CD4-positive, alpha-beta T cell (primary cell): ENCODE measurements around the gene SUPT16H. TPM values are rescaled to one million over a fixed set of nuclear protein-coding genes. Genes with fewer than 3 reads are reported as not detected.

Experiments
- ATAC-seq: fragments of 200-7000 bp; cut with Tn5 transposase; one replicate; pipeline ENCODE4 v1.10.0; 2022; ENCODE audit warnings: mild to moderate bottlenecking; ENCODE audit not compliant: poor library complexity
- CTCF ChIA-PET: fragments of 350-600 bp; sonication (Branson Sonifier 250); formaldehyde crosslinking; loops from one replicate; lab custom pipeline; 2021; ENCODE audit warnings: antibody characterized with exemption, inconsistent platforms; lab: Charles Lee
- POLR2A ChIA-PET: fragments of 350-600 bp; sonication (Branson Sonifier 250); formaldehyde crosslinking; loops from one replicate; lab custom pipeline; 2021; ENCODE audit warnings: antibody characterized with exemption, inconsistent platforms; lab: Charles Lee
- DNase-seq, 14 experiments: peaks; one replicate each; pipeline ENCODE4 v3.0.0-alpha.2; 2013 to 2020; ENCODE audit warnings: mixed read lengths in 2 of 14
- H3K27ac ChIP-seq, 2 donors: one replicate each; pipeline versions ENCODE4 v1.5.1 to v1.7.0; 2013; ENCODE audit warnings: low read length in 2 of 2, low read depth in 1 of 2, mild to moderate bottlenecking in 1 of 2
- H3K27me3 ChIP-seq, 2 experiments: 1 replicate in 1 of 2; 2 replicates in 1 of 2; pipeline versions ENCODE4 v1.6.1 to v1.7.0; 2013; ENCODE audit warnings: low read length in 2 of 2, control low read depth in 1 of 2, mild to moderate bottlenecking in 1 of 2, moderate library complexity in 1 of 2; ENCODE audit not compliant: insufficient read depth in 2 of 2, control insufficient read depth in 1 of 2
- H3K36me3 ChIP-seq: one replicate; pipeline ENCODE4 v1.6.1; 2013; ENCODE audit warnings: low read length, control low read depth; ENCODE audit not compliant: insufficient read depth
- H3K4me1 ChIP-seq: one replicate; pipeline ENCODE4 v1.6.1; 2013; ENCODE audit warnings: low read length, control low read depth; ENCODE audit not compliant: insufficient read depth
- H3K4me3 ChIP-seq: one replicate; pipeline ENCODE4 v1.5.1; 2013; ENCODE audit warnings: mild to moderate bottlenecking, low read length, moderate library complexity
- H3K9me3 ChIP-seq, 2 experiments: 1 replicate in 1 of 2; 2 replicates in 1 of 2; pipeline versions ENCODE4 v1.6.1 to v1.7.0; 2013; ENCODE audit warnings: low read length in 2 of 2, mild to moderate bottlenecking in 2 of 2, control low read depth in 1 of 2, moderate library complexity in 1 of 2; ENCODE audit not compliant: control insufficient read depth in 1 of 2, insufficient read depth in 1 of 2
- H3K27ac Mint-ChIP-seq: one replicate; pipeline ENCODE4 v1.8.0; 2020; ENCODE audit warnings: mixed read lengths
- H3K27me3 Mint-ChIP-seq: one replicate; pipeline ENCODE4 v1.8.0; 2021; ENCODE audit warnings: mixed read lengths
- H3K36me3 Mint-ChIP-seq: one replicate; pipeline ENCODE4 v1.8.0; 2021; ENCODE audit warnings: low read depth, mixed read lengths
- H3K4me1 Mint-ChIP-seq: one replicate; pipeline ENCODE4 v1.8.0; 2021; ENCODE audit warnings: low read depth, mixed read lengths
- H3K4me3 Mint-ChIP-seq: one replicate; pipeline ENCODE4 v1.8.0; 2020; ENCODE audit warnings: mild to moderate bottlenecking, mixed read lengths
- H3K9me3 Mint-ChIP-seq: one replicate; pipeline ENCODE4 v1.8.0; 2020; ENCODE audit warnings: mixed read lengths
- CTCF ChIP-seq: fragments of 200-600 bp; IDR thresholded peaks from one replicate; pipeline ENCODE4 v1.8.0; 2022; ENCODE audit warnings: antibody characterized with exemption, mild to moderate bottlenecking
- intact Hi-C, 2 experiments: fragments of 100-400 bp; cut with DNase I in 1 of 2; cut with micrococcal nuclease in 1 of 2; formaldehyde crosslinking; loops; one replicate each; pipeline versions ENCODE4 v1.15.1 to v1.9.0; 2023 to 2025; cut with DNase I, micrococcal nuclease
- total RNA-seq, 174 experiments: library from RNA in 2 of 174; stranded (reverse) in 2 of 174; gene quantifications; one replicate each; pipeline ENCODE4 v1.2.3 and lab custom pipeline; 2021 to 2026

The SUPT16H gene
- total RNA-seq, 2 experiments from 2014 or later, result 47.8 to 50.8 TPM

GRCh38 chr14:21317398-21317797 is 66.4 kb downstream of the SUPT16H start:
- Mint-ChIP-seq H3K9me3 (no peaks in the 10 kb centered on the region), H3K27ac (no peak overlapping the region), H3K27me3 (peaks cover 5% of the 10 kb centered on the region), H3K36me3 (no peaks in the 10 kb centered on the region), H3K4me3 (no peak overlapping the region), H3K4me1 (peaks cover 10% of the 10 kb centered on the region)
- ChIA-PET POLR2A (no interaction called here), CTCF (no interaction called here)
- peaks cover 0 to 3% of the 10 kb centered on the region in 2 experiments for H3K27me3 ChIP-seq
- no peak overlapping the region for H3K4me3 ChIP-seq
- ATAC-seq (no peak), DNase-seq (peak in 2 of 14 experiments; percentile 4 to 17)
- no peak for TF ChIP-seq CTCF
- intact Hi-C loops, result no loop called here
- H3K27ac ChIP-seq, result no peak overlapping the region
- no peaks in the 10 kb centered on the region for H3K9me3 ChIP-seq
- no peaks in the 10 kb centered on the region for H3K36me3 ChIP-seq
- peaks cover 5% of the 10 kb centered on the region for H3K4me1 ChIP-seq

GRCh38 chr14:21313512-21313911 is 70.3 kb downstream of the SUPT16H start:
- ChIA-PET POLR2A (no interaction called here), CTCF (no interaction called here)
- Mint-ChIP-seq H3K9me3 (no peaks in the 10 kb centered on the region), H3K27me3 (peaks cover 4% of the 10 kb centered on the region), H3K4me1 (peaks cover 10% of the 10 kb centered on the region), H3K36me3 (no peaks in the 10 kb centered on the region), H3K4me3 (no peak overlapping the region), H3K27ac (no peak overlapping the region)
- Histone ChIP-seq H3K36me3 (no peaks in the 10 kb centered on the region), H3K27me3 (peaks cover 0 to 3% of the 10 kb centered on the region in 2 experiments), H3K4me1 (peaks cover 11% of the 10 kb centered on the region), H3K9me3 (no peaks in the 10 kb centered on the region), H3K4me3 (no peak overlapping the region), H3K27ac (no peak overlapping the region)
- TF ChIP-seq CTCF, result no peak
- DNase-seq, result no peak
- intact Hi-C loops, result no loop called here
- no peak for ATAC-seq

GRCh38 chr14:21311614-21312013 is 72.2 kb downstream of the SUPT16H start:
- Histone ChIP-seq H3K4me3 (no peak overlapping the region), H3K9me3 (no peaks in the 10 kb centered on the region), H3K27ac (no peak overlapping the region), H3K27me3 (peaks cover 0 to 3% of the 10 kb centered on the region in 2 experiments), H3K36me3 (no peaks in the 10 kb centered on the region), H3K4me1 (peaks cover 13% of the 10 kb centered on the region)
- H3K27me3 Mint-ChIP-seq, result no peaks in the 10 kb centered on the region
- H3K27ac Mint-ChIP-seq, result no peak overlapping the region
- no peaks in the 10 kb centered on the region for H3K9me3 Mint-ChIP-seq
- H3K4me1 Mint-ChIP-seq, result peaks cover 24% of the 10 kb centered on the region
- DNase-seq, result no peak
- POLR2A ChIA-PET, result interaction anchor here (0.7 kb wide), 1 partner anchor 144 kb away, joined by 3 read pairs; the partner anchor contains the start of gene CHD8
- no peak for TF ChIP-seq CTCF
- intact Hi-C loops, result no loop called here
- CTCF ChIA-PET, result interaction anchor here (2.0 kb wide), 1 partner anchor 10 kb away, joined by 5 read pairs; no protein-coding TSS in a partner anchor
- no peaks in the 10 kb centered on the region for H3K36me3 Mint-ChIP-seq
- ATAC-seq, result no peak
- no peak overlapping the region for H3K4me3 Mint-ChIP-seq
